ENCODE data around the gene OR5I1.
"Not testable (repeated sequence)": the region's sequence is repeated elsewhere in the genome, so short reads cannot be mapped to it uniquely, and the experiment has no call there.

Gene OR5I1

DNA sequence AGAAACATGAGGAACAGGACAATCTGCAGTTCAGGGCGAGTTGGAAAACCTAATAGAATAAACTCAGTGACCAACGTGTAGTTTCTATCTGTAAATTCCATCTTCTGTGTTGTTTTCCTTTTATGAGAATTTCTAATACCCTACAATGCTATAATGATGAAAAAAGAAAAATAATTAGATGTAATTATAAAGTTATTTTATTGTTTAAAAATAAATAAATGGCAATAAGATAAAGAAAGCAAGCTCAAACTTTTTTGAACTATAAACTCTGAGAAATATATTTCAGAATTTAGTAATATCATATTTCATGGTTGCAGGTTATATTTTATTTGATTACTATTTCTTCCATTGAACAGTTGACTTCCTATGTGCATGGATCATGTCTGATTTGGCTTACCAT, at the start of gene OR5I1:
Gene OR5I1, minus strand, starts transcription at position 101 of the 400 bp plus-strand sequence. Its CDS starts 0 bp downstream, at position 101.
- DNase-seq: no peak

- no peak for DNase-seq
Observed at GRCh38 chr11:55970935-55971334, 34.7 kb upstream of the OR5I1 start.

- no peak for DNase-seq
Observed at GRCh38 chr11:55969845-55970244, 33.6 kb upstream of the OR5I1 start, which contains the start of gene OR10AG1. TSS of gene OR10AG1 (minus strand) at chr11:55969945. CDS start at chr11:55969907, 38 bp downstream.

DNA sequence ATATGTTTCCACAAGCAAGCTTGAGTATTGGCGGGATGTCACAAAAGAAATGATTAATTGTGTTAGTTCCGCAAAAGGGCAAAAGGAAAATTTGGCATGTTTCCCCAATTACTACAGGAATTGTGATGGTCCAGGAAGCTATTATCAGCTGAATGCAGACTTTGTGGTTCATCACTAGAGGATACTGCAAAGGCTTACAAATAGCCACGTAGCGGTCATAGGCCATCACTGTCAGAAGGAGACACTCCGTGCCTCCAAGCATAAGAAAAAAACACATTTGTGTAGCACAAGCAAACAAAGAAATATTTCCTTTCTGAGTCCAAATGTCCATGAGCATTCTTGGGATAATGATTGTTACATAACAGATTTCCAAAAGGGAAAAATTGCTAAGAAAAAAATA, 31.7 kb upstream of the OR5I1 start:
- no peak for DNase-seq

GRCh38 chr11:55966391-55966790, 30.2 kb upstream of the OR5I1 start:
- DNase-seq: no peak

DNA sequence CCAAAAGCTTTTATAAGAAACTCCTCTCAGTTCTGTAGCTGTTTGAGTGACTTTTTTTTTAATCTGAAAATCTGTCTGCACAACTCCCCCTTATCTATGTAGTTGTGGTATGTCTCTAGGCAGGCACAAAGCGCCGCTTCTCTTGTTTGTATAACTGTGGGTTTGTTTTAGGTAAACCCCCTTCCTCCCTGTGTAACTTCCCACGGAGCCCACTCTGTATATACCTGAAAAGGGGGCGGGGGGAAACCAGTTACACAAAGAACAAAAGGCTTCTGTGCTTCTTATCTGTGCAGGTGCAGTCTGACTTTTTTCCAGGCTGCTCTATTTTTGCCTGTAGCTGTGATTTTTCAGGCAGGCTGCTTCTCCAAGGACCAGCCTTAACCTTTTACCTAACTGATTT, 20.3 kb upstream of the OR5I1 start:
- no peak for DNase-seq

DNA sequence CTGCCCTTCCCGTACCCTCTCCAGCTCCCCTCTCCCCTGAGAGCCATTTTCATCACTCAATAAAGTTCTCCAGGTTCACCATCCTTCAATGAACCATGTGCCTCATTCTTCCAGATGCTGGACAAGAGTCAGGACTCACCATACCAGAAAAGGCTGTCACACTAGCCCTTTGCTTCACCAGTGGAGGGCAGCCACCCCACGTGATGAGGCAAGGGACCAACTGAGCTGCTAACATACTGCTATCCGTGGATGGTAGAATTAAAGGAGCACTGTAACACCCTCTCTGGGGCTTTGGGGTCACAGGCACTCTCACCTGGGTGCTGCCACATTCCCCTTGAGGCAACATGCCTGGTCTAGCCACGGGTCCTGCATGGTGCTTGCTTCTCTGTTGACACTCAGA, 13.1 kb upstream of the OR5I1 start:
- DNase-seq: no peak

DNA sequence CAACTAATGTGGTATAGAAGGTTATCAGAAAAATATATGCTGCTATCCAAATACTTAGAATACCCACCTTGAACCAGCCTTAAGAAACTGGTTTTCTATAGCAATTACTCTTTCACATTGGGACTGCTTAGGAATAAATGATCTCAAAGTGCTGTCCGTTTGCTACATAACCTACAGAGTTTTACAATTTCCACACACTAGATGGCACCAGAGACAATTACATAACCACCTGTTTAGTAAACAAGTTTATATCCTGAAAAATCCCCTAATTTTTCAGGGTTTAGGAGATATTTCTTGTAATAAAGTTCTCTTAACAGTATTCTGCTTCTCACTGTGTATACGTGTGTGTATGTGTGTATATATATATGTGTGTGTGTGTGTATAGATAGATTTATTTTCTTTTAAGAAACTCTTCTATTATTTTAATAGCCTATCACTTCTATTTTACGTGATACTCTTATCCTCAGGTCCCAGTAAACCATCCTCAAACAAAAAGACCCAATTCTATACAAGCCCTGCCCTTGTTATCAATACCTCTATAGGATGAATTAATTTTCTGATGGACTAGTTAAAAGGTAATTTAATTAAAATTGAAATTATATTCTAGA, 6.7 kb upstream of the OR5I1 start:
- DNase-seq: no peak

- DNase-seq: no peak
Observed at GRCh38 chr11:55920537-55920936, 15.7 kb downstream of the OR5I1 start.

GRCh38 chr11:55914482-55914881, 21.7 kb downstream of the OR5I1 start, which contains the start of gene OR5W2:
TSS of gene OR5W2 (minus strand) at chr11:55914582. CDS start at chr11:55914582, 0 bp downstream.
- DNase-seq: no peak

DNA sequence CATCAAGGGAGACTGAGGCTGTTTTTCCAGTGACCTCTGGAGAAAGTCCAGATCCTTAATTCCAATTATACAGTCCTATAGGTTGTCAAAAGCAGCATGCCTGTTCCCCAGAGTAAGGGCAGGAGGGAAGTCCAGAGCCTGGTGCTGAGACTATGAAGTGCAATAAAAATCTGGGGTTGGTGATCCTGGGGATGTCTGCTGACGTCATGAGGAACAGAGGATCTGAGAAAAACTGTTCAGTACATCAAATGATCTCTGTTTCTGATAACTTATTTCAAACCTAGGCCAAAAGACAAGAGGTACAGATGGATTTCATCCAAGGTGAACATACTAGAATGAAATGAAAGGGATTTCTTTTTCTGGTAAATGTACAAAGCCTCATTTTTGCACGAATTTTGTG, 33.9 kb downstream of the OR5I1 start:
- DNase-seq: no peak

DNA sequence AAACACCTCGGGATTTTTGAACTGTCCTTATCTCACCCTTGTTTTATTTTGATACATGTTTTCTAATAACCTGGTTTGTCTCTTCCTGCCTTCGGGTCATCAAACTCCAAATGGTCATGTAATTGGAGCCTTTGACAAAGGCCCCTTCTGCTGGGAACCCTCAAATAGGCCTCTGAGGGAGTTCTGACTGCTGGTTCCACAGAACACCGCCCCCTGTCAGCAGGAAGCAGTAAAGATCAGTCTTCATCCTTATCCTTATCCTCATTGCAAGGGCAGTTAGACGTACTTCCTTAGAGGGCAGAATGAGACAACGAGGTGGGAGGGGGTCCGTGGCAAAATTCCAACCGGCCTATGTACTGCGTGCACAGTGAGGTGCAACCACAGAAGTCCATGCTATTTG, 41.0 kb downstream of the OR5I1 start:
- no peak for DNase-seq

DNA sequence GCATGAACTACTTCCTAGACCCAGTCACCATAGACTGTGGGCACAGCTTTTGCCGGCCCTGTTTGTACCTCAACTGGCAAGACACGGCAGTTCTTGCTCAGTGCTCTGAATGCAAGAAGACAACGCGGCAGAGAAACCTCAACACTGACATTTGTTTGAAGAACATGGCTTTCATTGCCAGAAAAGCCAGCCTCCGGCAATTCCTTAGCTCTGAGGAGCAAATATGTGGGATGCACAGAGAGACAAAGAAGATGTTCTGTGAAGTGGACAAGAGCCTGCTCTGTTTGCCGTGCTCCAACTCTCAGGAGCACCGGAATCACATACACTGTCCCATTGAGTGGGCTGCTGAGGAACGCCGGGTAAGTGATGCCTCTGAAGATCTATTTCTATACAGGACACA, 50.7 kb downstream of the OR5I1 start:
- not testable (repeated sequence) for DNase-seq

Data from GDM1 (cell line).